RKO (cell line): Measurements from ENCODE around the gene KAT5.
A peak's percentile ranks its signal among the peaks of the same experiment; 100 is the strongest.
"Not testable (repeated sequence)": the region's sequence is repeated elsewhere in the genome, so short reads cannot be mapped to it uniquely, and the experiment has no call there.

Experiments used
- DNase-seq: peaks from one replicate; pipeline ENCODE4 v3.0.0-alpha.2; 2016; ENCODE audit warnings: low spot score

The KAT5 gene

DNA sequence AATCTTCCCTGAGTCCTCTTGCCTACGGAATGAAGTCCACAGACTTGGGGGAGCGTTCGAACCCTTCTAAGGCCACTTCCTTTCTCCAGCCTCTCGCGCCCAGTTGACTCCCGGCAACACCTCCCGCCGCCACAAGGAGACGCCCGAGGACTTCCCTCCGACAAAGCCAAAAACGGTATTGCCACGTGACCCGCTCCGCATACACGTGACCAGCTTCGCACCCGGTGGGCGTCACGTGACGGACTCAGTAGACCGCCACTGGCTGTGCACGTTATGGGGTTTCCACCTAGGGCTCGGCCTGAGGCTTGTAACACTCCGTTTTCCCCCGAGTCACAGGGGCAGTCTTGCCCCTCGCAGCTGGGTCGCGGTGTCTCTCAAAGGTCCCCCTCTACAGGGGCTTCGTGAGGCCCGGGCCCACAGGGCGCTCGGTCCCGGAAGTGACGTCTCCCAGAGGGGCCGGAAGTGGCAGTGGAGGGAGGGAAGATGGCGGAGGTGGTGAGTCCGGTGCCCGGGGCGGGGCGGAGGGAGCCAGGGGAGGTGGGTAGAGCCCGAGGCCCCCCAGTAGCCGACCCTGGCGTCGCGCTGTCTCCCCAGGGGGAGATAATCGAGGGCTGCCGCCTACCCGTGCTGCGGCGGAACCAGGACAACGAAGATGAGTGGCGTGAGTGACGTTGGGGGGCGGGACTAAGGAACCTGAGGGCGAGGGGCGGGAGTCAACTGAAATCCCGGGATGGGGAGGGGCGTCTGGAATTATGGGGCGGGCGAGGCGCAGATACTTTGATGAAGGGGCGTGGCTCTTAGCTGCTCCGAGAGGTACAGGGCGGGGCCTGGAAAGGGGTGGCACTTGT is at the start of gene KAT5:
Gene KAT5 (plus strand): TSS at position 468 of the 848 bp plus-strand sequence. CDS start 16 bp downstream, at position 484.
- DNase-seq: peak; percentile 97

DNA sequence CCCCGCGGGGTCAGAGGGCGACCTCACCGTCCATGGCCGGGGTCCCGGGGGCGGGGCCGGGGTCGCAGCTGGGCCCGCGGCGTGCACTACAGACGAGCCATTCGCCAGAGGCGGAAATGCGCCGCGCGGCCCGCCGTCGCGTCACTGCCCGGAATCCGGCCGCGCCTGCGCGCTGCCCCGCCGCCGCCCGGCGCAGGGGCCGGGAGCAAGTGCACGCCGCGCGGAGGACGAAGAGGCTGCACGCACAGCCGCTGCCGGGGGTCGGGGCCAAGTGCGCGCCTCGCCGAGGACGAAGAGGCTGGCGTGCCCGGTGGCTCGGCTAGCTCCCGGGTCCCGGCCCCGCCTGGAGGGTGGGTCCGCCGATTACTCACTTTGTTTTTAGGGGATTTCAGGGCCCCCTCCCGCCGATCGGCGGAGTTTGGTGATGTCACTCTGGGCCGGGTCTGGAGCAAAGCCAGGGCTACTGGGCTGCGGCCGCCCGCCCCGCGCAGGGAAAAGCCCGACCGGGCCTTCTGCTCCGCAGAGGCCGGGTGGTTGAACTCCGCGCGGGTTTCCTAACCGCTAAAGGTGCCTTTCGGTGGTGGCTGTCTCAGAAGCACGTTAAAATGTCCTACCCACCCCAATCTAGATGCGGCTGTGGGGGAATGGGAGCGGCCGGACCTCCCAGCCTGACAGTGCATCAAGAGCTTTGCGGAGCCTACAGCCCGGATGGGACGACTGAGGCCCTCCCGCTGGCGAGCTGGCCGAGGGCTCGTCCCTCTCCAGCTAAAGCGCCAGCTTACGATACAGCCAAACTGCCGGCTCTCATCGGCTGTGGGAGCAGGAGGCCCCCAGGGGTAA is 49.0 kb upstream of the KAT5 start, which contains the start of gene RELA:
Gene RELA (minus strand): TSS at position 118 of the 840 bp plus-strand sequence. CDS start 84 bp downstream, at position 34.
- peak; percentile 95 for DNase-seq

DNA sequence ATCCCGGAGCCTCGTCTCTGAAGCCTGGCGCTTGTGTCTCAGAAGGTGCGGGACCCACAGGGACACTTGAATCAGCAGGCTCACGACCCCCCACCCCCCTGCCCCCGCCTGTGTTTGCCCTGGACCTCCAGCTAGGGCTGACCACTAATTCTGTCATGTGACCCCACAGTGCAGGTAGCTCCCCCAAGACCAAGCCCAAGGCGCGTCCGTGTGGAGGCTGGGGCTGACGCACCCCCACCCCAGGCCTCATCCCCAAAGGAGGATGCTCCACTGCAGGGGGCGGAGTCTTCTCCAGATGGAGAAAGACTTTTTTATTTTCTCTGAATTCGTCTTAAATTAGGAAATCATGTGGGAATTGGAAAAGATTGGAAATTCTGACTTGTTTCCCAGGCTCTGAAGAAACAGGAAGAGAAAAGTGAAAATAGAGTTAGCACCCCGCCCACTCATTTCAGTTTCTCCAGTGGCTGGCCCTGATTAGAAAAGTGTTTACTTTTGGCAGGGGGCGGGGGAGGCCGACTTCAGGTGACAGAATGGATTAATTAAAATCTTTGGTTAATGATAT is 48.3 kb upstream of the KAT5 start:
- peak; percentile 49 for DNase-seq

DNA sequence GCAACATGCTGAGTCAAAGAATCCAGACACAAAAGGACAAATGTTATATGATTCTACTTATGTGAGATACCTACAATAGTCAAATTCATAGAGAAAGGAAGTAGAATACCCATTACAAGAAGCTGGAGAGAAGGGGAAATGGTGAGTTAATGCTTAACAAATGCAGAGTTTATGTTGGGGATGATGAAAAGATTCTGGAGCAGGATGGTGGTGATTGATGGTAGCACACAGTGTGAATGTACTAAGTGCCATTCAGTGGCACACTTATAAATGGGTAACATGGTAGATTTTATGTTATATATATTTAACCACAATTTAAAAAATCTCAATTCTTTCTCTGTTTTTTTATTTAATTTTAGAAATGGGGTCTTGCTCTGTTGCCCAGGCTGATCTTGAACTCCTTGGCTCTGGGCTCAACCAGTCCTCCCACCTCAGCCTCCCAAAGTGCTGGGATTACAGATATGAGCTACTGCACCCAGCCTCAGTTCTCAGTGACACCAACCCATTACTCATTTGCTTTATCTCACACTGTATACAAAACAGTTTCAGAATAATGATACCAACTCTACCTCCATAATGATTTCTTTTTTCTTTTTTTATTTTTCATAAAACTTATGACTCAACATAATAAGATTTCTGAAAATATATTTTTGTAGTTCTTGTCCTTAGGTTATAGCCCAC is 39.7 kb upstream of the KAT5 start:
- no peak for DNase-seq

DNA sequence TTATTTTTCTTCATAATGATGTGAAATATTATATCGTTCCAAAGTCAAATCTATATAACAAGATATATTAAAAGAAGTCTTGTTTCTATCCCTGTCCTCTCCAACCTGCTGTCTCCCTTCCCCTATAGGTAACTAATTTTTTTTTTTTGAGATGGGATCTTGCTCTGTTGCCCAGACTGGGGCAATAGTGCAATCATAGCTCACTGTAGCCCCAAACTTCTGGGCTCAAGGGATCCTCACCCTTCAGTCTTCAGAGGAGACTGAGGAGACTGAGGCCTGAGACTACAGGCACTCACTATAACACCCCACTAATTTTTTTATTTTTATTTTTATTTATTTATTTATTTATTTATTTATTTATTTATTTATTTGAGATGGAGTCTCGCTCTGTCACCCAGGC is 39.1 kb upstream of the KAT5 start:
- DNase-seq: no peak

DNA sequence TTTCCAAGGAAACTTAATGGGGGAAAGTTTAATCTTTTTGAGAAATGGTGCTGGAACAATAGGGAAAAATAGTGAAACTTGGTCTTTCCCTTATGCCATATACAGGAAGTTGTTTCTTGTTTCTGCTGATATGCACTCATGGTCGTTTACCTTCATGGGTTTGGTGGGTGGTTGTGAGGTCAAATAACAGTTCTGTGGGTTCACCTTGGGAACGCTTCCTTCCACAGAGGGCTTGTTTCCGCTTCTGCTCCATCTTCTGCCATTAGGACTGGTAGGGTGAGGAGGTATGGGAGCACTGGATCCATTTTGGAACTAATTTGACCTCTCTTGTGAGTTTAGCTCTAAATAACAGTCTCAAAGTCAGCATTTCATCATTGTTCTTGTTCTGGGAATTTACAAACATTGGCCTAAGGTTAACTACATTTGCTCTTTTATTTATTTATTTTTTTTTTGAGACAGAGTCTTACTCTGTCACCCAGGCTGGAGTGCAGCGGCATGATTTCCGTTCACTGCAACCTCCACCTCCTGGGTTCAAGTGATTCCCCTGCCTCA is 31.8 kb upstream of the KAT5 start:
- no peak for DNase-seq

DNA sequence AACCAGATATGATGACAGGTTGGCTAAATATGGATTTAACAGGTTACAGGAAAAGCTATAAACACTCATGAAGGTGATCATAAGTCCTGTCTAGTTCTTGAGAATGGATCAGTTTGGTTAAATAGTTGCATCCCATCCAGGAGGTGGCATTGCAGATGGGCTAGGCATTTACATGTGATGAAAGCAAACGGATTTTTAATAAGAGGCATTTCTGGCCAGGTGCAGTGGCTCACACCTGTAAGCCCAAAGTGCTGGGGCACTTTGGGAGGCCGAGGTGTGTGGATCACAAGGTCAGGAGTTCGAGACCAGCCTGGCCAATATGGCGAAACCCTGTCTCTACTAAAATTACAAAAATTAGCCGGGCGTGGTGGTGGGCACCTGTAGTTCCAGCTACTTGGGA is 28.6 kb upstream of the KAT5 start:
- not testable (repeated sequence) for DNase-seq

DNA sequence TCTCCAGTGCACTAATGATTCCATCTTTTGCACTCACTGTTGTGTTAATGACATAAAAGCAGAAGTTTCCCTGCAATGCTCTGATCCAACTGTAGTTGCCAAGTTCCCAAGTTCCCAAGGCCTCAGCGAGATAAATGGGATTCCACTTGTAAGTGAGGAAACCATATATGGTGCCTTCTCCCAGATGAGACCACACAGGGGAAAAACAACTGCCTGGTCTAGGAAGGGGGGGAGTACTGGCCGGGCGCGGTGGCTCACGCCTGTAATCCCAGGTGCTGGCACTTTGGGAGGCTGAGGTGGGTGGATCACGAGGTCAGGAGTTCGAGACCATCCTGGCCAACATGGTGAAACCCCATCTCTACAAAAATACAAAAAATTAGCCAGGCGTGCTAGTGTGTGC is 26.1 kb upstream of the KAT5 start:
- DNase-seq: no peak

DNA sequence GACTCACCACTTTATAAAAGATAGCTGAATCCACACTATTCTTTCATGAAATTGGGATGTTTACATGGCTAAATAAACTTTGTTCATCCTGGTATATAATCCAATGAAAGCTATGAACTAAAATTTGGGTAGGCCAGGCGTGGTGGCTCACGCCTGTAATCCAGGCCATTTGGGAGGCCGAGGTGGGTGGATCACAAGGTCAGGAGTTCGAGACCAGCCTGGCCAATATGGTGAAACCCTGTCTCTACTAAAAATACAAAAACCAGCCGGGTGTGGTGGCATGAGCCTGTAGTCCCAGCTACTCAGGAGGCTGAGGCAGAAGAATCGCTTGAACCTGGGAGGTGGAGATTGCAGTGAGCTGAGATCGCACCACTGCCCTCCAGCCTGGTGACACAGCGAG is 20.2 kb upstream of the KAT5 start:
- DNase-seq: not testable (repeated sequence)

DNA sequence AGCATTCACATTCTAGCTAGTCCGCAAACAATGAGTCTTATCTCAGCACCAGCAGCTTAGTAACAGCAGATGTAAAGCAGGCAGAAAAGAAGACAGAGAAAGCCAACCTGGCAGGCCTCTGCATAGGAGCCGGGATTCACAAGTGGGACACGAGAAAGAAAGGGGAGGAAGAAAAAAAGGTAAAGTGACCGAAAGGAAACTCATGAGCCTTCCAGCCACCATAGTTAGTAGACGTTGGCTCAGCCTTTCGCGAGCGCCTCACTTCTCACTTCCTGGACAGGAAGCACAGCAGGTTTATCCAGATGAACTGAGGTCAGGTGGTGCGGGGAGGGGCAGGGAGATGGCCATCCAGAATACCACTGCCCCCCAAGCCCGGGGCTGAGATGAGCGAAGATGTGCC is 19.7 kb upstream of the KAT5 start:
- DNase-seq: no peak

DNA sequence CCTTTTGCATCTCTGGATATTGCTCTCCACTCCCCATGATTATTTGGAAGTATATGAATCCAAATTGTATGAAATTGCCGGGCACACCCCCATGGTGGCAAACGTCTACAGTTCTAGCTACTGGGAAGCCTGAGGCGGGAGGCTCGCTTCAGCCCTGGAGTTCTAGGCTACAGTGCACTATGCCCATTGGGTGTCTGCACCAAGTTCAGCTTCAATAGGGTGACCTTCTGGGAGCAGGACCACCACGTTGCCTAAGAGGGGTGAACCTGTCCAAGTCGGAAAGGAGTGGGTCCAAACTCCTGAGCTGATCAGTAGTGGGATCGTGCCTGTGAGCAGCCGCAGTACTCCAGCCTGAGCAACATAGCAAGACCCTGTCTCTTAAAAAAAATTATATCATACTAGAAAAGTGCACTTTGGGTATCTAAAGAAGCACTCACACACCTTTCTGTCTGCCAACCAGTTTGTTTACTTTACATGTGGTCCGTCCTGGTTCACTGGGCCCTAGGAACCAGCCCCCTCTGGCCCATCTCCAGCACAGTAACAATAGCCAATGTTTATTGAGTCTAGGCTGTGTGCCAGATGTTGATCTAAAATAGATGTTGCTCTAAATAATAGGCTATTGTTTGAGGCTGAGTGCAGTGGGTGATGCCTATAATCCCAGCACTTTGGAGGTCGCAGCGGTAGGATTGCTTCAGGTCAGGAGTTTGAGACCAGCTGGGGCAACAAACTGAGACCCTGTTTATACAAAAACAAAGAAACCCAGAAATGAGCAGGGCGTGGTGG is 16.4 kb upstream of the KAT5 start:
- DNase-seq: no peak

DNA sequence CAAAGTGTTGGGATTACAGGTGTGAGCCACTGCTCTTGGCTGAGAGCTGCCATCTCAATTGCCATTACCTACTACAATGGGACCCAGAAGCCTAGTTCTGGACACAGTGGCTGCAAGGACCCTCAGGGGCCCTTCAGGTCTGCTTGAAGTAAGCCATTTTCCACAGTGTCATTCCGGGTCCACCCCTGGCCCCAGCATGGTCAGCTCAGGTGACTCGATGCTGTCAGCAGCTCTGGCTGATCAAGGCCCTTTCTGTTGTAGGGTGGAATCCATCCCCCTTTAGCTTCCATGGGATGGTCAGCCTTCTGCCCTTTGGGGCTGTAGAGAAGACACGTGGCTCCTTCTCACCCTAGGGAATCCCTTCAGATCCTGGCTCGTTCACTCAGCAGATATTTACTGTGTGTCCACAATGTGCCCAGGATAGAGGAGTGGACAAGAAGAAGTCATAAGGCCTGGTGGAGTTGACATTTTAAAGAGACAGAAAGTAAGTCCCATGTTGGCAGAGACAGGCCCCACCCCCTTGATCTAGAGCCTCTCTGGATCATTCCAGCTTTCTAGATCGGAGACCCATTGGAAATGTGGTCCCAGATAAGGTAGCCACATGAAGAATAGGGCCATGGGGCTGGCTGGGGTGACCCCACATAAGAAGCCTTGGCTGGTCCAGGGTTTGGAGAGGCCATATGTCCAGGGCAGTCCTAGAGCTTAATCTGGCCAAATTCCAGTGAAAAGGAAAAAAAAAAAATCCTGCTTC is 15.1 kb upstream of the KAT5 start:
- no peak for DNase-seq

DNA sequence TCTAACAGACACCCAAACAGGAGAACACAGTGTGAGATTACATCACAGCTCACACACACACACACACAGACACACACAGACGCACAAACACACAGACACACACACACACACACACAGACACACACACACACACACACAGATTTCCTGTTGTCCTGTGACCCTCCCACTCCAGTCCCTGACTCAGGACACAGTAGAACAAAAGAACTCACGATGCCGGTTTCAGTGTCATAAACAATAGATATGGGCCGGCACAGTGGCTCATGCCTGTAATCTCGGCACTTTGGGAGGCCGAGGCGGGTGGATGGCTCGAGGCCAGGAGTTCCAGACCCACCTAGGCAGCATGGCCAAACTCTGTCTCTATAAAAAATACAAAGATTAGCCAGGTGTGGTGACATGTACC is 13.8 kb upstream of the KAT5 start:
- no peak for DNase-seq

DNA sequence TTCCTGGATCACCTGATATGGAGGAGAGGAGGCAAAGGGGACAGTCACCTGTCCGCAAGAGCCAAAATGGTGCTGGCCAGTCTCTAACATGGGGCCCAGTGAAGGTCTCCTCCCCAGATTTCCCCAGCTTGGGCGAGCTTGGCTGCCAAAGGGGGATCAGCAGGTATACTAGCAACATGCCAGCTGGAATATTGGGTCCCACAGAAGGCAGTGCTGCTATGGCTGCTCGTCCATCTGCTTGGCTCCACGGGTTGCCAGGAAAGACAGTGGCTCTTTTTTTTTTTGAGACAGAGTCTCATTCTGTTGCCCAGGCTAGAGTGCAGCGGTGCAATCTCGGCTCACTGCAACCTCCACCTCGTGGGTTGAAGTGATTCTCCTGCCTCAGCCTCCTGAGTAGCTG is 12.7 kb upstream of the KAT5 start:
- DNase-seq: no peak

DNA sequence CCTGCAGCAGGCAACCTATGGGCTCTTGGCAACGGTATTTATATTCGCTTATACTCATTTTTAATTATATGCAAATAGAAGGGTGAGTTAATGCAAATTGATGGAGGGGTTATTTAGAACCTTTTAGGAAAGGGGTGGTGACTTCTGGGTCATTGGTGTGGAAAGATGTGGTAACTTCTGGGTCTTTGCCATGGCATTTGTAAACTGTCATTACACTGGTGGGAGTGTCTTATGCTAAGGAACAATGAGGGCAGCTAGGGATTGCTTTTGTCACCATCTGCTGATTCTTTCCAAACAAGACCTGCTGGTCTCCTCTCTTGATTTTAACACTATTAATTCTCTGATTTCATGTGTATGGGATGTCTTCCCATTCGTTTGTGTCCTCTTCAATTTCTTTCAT is 11.7 kb upstream of the KAT5 start:
- no peak for DNase-seq

DNA sequence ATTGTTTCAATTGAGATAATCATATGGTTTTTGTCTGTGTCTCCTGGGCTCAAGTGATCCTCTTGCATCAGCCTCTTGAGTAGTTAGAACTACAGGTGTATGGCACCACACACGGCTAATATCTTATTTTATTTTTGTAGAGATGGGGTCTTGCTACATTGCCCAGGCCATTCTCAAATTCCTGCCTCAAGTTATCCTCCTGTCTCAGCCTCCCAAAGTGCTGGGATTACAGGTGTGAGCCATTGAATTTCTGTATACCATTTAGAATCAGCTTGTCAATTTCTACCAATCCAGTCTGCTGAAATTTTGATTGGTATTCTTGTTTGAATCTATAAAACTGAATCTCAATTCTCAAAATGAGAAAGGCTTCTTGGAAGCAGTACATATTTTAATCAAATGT is 10.4 kb upstream of the KAT5 start:
- no peak for DNase-seq

DNA sequence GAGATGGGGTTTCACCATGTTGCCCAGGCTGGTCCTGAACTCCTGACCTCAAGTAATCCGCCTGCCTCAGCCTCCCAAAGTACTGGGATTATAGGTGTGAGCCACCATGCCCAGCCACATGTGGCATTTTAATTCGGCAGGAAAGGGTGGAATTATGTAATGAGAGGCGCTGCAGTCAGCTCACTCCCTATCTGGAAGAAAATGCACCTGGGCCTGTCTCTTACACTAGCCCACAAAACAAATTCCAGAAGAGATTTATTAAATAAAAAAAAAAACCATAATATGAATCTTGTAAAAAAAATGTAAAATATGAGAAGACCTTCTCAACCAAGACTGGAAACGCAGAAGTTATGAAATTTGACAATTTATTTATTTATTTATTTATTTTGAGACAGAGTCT is 8.2 kb upstream of the KAT5 start:
- no peak for DNase-seq

DNA sequence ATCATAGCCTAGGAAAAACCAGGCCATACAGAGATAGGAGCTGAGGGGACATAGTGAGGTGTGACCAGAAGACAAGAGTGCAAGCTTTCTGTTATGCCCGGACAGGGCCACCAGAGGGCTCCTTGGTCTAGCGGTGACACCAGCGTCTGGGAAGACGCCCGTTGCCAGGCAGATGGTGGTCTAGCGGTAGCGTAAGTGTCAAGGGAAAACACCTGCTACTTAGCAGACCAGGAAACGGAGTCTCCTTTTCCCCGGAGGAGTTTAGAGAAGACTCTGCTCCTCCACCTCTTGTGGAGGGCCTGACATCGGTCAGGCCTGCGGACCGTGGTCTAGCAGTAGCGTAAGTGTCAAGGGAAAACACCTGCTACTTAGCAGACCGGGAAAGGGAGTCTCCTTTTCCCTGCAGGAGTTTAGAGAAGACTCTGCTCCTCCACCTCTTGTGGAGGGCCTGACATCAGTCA is 5.7 kb upstream of the KAT5 start:
- DNase-seq: peak; percentile 58

DNA sequence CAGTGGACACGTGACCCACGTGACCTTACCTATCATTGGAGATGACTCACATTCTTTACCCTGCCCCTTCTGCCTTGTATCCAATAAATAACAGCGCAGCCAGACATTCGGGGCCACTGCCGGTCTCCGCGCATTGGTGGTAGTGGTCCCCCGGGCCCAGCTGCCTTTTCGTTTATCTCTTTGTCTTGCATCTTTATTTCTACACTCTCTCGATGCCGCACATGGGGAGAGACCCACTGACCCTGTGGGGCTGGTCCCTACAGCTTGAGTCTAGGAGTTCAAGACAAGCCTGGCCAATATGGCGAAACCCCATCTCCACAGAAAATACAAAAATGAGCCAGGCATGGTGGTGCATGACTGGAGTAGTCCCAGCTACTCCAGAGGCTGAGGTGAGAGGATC is 5.0 kb upstream of the KAT5 start:
- DNase-seq: not testable (repeated sequence)

DNA sequence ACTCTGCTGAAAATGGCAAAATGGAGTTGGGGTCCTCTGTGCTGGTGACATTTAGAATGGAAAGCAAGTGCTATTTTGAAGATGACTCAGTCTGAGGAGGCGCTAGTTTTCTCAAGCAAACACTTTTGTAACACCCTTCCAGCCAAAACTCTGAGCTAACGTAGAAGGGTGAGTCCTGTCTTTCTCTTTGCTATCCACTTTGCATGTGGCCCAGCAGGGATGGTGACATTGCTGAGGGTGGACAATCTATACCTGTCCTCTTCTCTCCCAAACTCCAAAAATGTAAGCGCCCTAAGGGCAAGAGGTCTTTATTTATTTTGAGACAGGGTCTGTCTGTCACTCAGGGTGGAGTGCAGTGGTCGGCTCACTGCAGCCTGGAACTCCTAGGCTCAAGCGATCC is 3.6 kb upstream of the KAT5 start:
- no peak for DNase-seq
